GM18511 (cell line): ENCODE measurements around the gene FRMD4B.
A peak's percentile ranks its signal among the peaks of the same experiment; 100 is the strongest.
"Not testable (repeated sequence)": the region's sequence is repeated elsewhere in the genome, so short reads cannot be mapped to it uniquely, and the experiment has no call there.

Source experiments
- ATAC-seq: cut with Tn5 transposase; IDR thresholded peaks from one replicate; pipeline ENCODE4 v1.9.1; 2021; ENCODE audit warnings: mild to moderate bottlenecking, moderate library complexity; ENCODE audit not compliant: unreplicated experiment

FRMD4B gene

DNA sequence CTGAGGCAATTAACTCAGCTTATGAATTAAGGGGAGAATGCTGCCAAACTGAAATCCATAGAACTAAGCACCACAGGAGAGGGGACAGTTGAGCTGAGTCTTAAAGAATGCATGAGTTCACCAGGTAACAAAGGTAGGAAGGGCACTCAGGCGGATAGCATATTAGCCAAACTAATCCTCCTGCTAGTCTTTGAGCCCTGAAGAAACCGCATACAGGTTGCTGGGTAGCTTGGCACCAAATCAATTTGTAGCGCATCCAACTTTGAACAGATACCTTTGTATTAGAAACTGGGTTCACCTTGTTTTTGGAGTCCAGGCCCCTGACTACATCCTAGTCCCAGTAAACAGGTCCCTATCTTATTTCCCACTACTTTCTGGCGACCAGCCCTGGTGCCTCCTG is 93.7 kb downstream of the FRMD4B start:
- ATAC-seq: no peak

DNA sequence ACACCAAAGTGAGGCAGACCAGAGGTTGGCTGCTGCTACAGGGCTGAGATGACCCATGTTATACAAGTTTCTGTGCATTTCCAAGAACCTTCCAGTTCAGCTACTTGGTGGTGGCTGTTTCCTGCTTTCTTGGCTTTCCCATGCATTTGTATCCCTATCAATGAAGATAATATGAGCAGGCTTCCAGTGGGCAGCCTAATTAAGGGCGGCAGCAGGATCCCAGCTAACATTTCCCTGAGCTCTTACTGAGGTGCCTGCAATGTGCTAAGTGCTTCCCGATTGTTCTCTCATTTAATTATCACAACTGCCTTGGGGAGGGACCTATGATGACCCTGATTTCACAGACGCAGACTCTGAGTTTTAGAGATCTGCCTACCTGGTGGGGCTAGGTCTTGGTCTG is 95.5 kb downstream of the FRMD4B start:
- no peak for ATAC-seq

DNA sequence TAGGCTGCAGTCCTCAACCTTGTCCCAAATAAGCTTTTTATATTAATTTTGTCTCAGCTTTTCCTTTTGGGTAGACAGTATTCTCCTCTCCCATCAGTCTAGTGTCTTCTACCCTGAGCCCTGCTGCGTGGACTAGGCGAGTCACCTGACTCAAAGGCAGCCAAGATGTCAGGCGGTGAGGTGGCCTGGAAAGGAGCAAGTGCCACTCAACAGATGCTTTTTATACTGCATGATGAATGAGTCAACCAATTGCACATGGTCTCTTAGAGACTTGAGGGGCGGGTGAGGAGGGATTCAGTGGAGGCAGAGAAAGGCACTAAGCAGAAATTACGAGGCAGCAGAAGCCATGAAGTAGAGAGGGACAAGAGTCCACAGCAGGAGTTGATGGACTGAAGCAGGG is 95.9 kb downstream of the FRMD4B start:
- ATAC-seq: no peak

DNA sequence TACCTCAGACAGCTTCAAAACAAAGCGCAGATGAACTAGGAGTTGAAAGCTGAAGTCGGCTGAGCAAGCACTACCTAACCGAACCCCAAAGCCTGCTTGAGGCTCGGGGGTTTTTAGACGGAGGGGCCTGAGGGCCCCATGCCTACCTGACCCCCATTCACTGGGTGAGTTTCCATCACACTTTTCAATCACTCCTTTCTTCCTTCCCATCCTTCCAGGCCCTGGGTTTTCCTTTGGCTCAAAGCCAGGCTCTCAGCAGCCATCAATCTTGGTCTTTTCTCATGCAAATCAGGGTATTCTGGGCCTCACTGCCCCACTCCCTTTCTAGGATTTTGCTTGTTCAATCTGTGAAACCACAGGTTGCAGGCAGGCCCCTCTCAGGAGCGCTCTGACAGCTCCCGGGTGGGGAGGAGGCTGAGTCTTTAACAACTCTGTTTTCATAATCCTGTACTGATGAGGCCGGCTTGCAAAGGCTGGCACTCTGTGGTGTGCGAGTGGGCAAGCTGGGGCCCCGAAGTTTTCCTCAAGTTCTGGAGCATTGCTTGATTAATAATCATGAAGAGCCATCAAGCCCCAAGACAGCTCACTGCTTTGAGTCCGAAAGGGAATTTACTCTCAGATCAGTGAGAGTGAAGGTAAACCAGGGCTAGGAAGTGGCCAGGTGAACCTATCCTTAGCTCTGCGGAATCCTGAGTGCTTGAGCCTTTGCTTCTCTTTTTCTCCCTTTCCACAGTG is 97.6 kb downstream of the FRMD4B start:
- ATAC-seq: peak; percentile 70

DNA sequence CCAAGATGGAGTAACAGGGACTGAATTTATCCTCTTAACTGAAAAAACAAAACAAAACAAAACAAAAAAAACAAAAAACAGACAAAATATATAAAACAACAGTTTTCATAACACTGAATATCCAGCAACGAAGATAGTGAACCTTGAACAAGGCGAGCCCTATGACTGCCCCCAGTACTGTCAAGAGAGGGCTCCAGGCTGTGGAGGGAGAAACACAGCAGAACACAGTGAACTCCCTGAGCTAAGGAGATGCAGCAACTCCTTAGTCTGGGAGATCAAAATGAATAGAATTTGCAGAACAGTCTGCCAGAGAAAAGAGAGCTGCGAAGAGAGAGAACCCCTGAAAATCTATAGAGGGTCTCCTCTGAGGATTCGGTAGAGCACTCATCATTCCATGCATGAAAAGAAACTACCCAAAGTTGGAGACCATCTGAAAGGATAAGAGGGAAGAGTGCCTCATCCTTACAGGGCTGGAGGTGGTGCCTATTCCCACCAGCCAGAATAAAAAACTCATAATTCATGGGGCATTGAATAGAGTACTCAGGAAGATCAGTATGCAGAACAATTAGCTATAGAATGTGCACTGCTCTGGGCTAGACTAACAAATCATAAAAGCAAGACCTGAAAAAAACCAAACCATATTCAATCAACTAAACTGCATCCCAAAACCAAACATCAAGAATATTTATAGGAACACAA is 101.8 kb downstream of the FRMD4B start:
- ATAC-seq: no peak

DNA sequence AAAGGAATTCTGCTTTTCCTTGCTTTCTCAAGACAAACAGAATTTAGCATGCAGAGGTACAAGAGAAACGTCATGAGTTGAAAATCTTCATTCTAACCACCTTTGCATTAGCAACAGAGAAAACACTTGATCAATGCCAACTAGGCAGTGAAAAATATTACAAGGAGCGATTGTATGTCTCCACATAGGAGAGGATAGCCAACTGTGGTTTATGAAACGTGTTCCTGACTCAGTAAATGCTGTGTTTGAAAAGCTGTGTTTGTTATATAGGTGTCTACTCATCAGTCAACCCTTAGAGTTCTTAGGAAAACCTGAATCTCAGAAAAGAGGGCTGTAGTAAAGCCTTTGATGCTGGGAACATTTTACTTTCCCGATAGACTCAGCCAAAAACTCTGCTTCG is 102.4 kb downstream of the FRMD4B start:
- ATAC-seq: no peak

DNA sequence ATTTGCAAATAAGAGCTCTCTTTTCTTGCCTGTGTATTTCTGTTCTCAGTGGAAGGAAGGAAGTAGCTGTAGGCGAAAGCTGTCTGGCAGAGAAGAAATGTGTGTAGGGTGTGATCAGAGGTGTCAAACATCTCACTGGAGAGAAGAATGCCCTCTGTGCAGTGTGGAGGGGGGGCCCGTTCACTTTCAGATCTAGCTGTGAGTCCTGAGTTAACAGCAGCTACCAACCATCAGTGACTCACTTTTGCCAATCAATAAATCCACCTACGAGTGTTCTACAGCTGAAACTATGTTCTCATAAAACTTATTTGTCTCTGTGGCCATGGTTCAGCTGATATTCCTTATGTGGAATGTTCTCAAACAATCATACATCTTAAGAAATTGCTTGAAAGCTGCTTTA is 103.7 kb downstream of the FRMD4B start:
- no peak for ATAC-seq

DNA sequence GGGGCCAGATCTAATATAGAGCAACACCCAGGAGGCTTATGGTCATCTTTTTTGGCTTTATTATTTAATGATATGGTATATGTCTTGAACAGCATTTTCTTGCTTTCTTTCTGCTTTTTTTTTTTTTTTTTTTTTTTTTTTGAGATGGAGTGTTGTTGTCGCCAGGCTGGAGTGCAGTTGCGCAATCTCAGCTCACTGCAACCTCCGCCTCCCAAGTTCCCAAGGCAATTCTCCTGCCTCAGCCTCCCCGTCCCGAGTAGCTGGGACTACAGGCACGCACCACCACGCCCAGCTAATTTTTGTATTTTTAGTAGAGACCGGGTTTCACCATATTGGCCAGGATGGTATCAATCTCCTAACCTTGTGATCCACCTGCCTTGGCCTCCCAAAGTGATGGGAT is 108.5 kb downstream of the FRMD4B start:
- not testable (repeated sequence) for ATAC-seq

DNA sequence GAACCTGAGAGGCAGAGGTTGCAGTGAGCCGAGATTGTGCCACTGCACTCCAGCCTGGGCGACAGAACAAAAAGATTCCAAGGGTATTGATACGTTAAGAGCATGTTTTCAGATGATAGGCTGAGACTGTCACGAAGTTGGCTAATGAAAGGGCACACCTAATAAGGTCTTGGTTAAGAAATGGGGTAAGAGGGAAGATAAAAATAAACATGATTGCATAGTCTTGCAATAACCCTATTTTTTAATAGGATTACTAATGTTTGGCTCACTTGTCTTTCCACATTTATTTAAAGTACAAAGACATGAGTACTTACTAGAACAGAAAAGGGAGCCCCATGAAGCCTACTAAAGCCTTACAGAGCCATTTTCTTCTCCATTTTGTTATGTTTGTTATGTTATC is 109.0 kb downstream of the FRMD4B start:
- no peak for ATAC-seq

DNA sequence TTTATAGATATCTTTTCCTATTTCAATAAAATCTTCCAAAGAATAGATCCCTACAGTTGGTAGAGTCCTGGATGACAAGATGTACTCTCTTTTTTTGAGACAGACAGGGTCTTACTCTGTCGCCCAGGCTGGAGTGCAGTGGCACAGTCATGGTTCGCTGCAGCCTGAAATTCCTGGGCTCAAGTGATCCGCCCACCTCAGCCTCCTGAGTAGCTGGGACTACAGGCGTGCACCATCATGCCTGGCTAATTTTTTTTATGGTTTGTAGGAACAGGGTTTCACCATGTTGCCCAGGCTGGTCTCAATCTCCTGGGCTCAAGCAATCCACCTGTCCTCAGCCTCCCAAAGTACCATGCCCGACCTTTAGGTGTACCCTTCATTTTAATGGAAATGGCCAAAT is 109.7 kb downstream of the FRMD4B start:
- not testable (repeated sequence) for ATAC-seq

DNA sequence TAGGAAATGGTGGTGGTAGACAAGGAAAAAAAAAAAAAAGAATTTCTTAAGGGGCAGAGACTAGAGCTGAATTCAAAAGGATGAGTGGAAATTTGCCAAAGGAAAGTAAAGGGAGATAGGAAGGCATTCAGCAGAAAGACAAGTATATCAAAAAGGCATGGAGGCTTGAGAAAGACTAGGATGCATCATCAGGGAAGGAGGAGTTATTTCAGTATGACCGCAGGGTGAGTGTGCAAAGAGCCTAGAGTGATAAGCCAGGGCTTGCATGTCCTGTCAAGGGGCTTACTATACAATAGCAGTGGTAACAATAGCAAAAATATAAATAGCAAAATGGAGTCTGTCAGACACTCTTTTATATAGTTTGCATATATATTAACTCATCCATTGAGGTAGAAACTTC is 112.0 kb downstream of the FRMD4B start:
- ATAC-seq: no peak

DNA sequence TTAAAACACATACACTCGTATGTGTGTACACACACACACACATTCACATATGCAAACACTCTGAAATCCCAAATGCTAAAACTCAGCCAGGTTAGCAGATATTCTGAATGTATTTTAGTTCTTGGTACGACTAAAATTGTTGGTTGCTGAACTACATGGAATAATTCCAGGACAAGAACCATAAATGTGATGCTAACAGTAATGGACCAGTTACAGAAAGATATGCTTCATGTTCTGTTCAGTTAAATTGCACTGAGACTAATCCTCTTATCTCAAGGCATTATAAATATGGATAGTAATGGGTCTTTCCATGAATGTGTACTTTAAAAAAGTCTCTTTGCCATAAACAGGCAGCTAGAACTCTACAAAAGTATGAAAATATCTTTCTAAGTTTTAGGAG is 113.3 kb downstream of the FRMD4B start:
- no peak for ATAC-seq

DNA sequence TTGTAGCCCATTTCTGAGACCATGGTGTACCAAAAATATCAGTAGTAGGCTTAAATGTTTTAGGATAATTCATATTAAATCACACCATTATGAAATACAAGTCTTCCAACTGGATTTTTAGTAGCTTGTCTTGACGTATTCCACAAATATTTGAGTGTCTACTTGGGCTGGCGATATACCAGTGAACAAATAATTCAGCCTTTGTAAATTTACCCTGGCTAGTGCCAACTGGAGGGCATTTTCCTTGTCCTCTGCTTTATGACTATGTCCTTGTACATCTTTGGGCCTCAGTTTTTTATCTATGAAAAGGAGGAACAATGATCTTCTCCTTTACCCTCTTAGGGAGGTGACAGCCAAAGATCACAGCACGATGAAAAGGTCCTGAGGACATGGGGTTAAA is 114.8 kb downstream of the FRMD4B start:
- ATAC-seq: no peak

DNA sequence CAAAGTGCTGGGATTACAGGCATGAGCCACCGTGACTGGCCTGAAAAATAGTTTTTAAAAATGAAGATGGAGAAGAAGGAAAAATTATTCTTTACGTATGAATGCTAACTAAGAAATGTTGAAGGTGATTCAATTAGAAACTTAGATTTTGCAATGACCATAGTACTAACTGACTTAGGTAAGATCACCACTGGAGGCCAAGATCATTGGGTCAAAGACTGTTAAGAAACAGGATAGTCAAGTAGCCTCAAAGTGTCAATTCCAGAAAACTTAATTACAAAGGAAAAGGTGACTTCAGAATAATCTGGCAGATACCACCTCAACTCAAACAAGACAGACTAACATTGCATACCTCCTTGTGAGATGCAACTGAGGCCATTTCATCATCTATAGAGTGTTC is 119.3 kb downstream of the FRMD4B start:
- no peak for ATAC-seq

DNA sequence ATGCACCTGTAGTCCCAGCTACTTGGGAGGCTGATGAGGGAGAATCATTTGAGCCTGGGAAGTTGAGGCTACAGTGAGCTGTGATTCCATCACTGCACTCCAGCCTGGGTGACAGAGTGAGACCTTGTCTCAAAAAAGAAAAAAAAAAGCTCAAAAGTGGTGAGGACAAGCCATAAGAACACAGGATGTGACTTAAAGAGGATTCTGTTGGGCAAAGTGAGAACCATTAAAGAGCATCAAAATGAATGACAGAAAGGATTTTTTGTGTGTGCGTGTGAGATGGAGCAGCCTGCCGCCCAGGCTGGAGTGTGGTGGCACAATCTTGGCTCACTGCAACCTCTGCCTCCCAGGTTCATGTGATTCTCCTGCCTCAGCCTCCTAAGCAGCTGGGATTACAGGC is 119.8 kb downstream of the FRMD4B start:
- ATAC-seq: not testable (repeated sequence)

DNA sequence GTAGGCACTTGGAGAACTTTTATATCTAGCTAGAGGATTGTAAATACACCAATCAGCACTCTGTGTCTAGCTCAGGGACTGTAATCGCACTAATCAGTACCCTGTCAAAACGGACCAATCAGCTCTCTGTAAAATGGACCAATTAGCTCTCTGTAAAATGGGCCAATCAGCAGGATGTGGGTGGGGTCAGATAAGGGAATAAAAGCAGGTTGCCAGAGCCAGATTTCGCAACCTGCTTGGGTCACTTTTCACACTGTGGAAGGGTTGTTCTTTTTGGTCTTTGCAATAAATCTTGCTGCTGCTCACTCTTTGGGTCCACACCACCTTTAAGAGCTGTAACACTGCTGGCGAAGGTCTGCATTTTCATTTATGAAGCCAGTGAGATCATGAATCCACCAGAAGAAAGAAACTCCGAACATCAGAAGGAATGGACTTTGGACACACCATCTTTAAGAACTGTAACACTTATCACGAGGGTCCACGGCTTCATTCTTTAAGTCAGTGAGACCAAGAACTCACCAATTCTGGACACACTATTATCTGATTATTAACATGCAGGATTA is 125.0 kb downstream of the FRMD4B start:
- not testable (repeated sequence) for ATAC-seq

DNA sequence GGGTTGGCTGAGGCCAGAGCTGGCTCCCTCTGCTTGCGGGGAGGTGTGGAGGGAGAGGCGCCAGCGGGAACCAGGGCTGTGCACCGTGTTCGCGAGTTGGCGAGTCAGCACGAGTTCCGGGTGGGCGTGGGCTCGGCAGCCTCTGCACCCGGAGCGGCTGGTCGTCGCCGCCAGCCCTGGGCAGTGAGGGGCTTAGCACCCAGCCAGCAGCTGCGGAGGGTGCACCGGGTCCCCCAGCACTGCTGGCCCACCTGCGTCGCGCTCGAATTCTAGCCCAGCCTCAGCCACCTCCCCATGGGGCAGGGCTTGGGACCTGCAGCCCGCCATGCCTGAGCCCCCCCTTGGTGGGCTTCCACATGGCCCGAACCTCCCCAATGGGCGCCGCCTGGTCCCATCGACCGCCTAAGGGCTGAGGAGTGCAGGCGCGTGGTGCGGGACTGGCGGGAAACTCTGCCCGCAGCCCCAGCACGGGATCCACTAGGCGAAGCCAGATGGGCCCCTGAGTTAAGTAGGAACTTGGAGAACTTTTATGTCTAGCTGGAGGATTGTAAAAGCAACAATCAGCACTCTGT is 125.6 kb downstream of the FRMD4B start:
- no peak for ATAC-seq

DNA sequence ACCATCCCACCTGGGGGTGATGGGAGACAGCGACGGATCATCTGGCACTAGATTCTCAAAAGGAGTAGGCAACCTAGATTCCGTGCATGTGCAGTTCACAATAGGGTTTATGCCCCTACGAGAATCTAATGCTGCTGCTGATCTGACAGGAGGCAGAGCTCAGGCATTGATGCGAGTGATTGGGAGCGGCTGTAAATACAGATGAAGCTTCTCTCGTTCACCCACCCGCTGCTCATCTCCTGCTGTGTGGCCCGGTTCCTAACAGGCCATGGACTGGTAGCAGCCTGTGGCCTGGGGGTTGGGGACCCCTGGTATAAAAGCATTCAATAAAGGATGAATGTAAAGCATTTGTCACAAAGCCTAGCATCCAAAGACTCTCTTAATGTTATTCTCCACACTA is 126.8 kb downstream of the FRMD4B start:
- ATAC-seq: no peak

DNA sequence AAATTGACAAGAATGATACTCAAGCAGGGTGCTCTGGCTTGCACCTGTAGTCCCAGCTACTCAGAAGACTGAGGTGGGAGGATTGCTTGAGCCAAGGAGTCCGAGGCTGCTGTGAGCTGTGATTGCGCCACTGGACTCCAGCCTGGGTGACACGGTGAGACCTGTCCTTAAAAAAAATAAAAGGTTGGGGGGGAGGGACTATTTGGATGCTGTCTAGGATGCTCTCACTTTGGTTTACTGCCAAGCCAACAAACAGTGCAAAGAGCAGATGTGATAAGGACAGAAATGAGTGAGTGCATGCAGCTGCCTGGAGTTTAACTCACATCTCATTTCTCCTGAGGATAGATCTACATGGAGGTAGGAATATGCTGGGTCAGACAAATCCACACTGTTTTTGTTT is 130.0 kb downstream of the FRMD4B start:
- no peak for ATAC-seq

DNA sequence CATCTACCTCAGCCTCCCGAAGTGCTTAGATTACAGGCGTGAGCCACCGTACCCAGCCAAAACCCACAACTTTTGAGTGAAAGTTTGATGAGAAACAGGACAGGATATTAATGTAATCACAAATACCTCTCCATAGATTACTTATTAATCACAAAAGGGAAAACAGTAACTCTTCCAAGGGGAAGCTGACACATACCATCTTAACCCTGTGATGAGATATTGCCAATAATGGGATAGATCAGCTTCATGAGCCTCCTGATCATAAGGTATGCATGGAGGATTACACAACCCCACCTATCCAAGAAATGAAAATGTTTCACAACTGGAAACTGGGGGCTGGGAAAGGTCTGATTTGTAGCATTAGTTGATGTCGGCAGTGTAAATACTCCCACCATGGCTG is 131.5 kb downstream of the FRMD4B start:
- no peak for ATAC-seq

DNA sequence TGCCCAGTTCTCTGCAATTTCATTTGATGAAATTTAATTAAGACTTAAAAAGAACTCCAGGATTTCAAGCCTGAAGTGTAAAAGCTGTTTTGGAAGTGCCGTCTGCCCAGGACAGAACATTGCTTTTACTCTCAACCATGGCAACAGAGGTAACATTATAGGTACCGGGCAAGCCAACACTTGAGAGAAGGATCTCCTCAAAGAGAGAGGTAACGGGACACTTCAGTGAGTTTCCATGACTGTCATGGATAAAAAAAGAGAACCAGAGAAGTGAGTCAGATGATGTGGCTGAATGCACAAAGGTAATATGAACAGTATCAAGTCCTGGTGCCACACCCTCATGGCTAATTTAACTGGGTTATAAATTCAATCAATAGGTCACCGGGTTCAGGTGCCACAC is 133.3 kb downstream of the FRMD4B start:
- no peak for ATAC-seq

DNA sequence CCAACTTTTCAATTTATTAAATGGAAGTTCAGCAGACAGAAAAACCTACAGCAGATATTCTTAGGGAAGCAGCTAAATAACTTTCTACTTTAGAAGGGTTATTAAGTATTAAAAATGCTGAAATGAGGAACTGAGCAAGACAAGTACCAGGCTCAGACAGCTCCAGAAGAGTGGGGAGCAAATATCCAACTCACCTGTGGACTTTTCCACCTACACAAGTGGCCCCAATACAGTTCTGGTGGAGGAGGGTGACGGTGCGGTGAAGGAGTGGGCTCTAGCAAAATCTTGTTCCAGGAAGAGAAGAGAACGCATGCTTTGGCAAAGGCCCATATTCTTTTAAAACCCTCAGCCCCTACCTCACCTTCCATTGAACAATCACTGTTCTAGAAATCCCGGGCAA is 133.7 kb downstream of the FRMD4B start:
- no peak for ATAC-seq
